ENCODE results near the gene BIRC5.

Gene BIRC5

DNA sequence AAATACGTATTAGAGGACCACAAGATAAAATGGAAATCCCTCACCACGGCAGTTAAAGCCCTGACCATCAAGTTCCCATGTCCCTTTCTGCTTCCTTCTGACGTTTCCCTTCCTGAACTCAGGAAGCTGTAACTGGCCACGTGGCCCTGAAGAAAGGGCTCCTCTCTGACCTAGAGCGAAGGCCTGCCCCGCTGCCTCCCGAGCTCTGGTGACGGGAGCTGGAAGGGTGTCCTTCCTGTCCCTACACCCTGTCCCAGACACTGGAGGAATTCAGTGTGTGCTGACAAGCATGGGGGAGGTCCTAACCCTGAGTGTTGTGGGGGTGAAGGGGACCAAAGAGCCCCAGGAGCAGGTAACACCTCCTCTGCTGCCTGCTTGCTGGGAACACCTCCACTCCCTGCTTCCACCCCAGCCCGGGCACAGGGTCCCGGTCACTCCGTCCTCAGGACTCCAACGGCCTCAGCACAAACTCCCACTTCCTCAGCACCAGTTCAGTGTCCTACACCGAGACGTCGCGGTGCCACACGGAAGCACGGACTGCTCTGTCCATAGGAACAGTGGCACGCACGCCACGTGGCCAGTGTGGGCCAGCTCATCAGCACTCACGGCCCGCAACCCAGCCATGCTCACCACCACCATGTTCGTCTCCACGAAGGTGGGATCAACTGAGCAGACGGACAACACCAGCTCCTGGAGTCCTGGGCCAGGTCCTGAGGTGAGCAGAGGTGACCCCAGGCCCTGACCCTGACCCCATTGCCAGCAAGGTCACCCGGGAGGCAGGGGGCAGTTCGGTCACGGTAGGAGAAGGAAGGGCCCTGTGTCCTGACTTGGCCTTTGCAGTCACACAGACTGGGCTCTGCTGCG lies 34.2 kb downstream of the BIRC5 start:
- DNase-seq (ENCODE audit: low spot score) = no peak
- in situ Hi-C loops (cut with MboI; ENCODE audit: low pct_unique_long_range_greater_than_20kb, low sequenced_read_pairs, unreplicated experiment) = no loop called here
- TF ChIP-seq, protein P1, sequence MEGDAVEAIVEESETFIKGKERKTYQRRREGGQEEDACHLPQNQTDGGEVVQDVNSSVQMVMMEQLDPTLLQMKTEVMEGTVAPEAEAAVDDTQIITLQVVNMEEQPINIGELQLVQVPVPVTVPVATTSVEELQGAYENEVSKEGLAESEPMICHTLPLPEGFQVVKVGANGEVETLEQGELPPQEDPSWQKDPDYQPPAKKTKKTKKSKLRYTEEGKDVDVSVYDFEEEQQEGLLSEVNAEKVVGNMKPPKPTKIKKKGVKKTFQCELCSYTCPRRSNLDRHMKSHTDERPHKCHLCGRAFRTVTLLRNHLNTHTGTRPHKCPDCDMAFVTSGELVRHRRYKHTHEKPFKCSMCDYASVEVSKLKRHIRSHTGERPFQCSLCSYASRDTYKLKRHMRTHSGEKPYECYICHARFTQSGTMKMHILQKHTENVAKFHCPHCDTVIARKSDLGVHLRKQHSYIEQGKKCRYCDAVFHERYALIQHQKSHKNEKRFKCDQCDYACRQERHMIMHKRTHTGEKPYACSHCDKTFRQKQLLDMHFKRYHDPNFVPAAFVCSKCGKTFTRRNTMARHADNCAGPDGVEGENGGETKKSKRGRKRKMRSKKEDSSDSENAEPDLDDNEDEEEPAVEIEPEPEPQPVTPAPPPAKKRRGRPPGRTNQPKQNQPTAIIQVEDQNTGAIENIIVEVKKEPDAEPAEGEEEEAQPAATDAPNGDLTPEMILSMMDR (IDR thresholded peaks at IDR 0.05; ENCODE audit: extremely low read depth, insufficient read depth, missing control alignments) = no peak

DNA sequence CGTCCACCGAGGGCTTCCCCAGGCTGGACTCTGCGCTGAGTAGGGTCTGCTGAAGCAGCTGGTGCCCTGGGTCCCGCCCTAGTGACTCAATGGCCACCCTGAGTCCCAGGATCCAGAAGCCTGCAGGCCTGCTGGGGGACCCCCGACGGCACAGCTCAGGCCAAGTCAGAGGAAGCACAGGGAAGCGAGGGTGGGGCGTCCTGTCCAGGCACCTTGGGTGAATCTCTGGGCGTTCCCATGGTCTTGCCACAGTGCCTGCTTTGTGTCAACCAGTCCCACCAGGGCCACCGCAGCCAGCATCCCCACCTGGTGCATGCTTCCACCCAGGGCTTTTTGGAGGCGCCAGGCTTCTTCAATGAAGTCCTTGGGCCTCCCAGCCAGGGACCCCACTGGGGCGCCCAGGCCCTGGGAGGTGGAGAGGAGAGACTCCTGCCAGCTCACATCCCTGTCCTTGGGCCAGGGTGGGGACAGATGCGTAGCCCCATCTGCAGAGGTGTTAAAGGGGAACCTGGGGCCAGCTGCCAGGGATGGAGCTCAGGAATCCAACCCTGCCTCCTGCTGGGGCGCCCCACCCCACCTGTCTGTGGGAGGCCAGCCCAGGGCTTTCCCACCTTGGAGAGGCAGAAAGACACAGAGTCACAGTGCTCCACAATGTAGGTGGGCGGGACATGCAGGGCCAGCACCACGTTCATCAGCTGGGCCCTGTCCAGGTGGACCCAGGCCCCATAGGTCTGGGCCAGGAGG lies 35.2 kb downstream of the BIRC5 start:
- TF ChIP-seq, protein P1 (IDR thresholded peaks at IDR 0.05; ENCODE audit: extremely low read depth, insufficient read depth, missing control alignments) = no peak
- in situ Hi-C loops (cut with MboI; ENCODE audit: low pct_unique_long_range_greater_than_20kb, low sequenced_read_pairs, unreplicated experiment) = no loop called here
- no peak for DNase-seq (ENCODE audit: low spot score)

DNA sequence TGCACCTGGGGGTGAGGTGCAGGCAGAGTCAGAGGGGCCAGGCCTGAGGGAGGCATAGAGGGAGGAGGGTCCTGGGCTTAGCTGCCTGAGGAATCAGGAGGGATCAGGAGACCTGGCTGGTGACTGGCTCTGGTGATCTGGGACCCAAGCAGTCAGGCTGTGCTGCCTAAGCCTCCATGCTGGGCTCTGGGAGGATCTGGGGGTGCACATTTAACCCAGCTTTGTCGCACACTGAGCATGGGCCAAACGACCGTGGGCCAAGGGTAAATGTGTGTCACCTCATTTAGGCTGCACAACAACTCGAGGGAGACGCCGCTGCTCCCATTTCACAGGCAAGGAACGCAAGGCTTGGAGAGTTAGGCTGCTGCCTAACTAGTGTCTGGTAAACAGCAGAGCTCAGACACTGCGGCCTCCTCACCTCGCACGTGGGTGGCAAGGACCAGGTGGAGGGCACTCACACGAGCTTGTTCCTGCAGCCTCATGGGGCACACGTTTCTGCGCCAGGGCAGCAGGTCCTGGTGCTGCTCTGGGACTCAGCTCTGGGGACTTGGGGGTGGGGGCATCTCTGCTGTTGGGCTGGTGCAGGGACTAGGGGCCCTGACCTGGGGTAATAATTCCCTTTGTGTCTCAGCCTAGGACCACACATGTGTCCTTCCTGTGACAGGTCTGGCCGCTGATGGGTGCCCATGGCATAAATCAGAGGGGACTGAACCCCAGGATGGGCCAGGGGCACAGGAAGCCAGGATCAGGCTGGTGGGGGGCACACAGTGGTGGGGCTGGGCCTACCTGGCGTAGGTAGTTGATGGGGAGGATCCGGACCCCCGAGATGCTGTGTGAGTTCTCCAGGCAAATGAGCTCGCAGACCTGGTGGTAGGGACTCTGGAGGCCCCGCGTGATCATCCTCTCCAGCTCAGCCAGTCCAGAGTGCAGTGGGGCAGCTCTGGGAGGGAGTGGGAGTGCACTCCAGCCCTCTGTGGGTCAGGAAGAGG lies 36.1 kb downstream of the BIRC5 start:
- no peak for DNase-seq (ENCODE audit: low spot score)
- in situ Hi-C loops (cut with MboI; ENCODE audit: low pct_unique_long_range_greater_than_20kb, low sequenced_read_pairs, unreplicated experiment) = no loop called here
- TF ChIP-seq, protein P1 (IDR thresholded peaks at IDR 0.05; ENCODE audit: extremely low read depth, insufficient read depth, missing control alignments) = no peak

DNA sequence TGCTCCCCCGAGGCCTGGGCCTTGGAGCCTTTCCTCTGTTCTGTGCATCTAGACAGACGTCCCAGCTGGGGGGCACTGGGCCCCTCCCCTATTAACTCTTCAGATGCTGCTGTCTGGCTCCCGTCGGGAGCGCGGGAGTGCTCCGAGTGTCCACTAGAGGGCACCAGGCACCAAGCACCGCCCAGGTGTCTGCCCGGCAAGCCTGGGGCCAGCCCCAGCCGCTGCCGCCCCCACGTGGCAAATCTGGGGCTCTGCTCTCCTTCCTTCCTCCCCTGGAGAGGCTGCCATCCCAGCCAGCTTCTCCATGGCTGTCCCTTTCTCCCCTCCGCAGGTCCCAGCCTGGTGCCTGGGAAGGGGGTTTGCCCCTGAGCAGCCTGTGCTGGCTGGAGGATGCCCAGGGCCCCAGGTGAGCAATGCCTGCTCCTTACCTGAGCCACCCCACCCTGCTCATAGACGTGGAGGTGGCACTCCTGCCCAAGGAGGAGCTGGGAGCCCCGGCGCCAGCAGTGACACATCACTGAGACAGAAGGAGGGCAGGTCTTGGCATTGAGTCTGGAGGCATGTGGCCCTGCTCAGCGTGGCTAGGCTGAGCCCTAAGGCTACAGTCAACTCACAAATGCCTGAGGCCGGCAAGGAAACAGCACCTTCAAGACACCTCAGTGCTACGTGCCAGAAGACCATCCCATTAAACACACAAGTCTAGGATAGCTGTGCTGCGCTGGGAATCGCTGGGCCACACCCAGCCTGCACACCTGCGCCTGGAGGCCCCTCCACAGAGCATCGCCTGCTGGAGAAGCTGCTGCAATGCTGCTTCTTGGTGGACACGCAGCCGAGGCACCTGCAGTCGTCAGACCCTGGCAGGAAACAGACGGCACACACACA lies 37.1 kb downstream of the BIRC5 start:
- peak; percentile 94 for DNase-seq (ENCODE audit: low spot score)
- in situ Hi-C loops (cut with MboI; ENCODE audit: low pct_unique_long_range_greater_than_20kb, low sequenced_read_pairs, unreplicated experiment) = no loop called here
- TF ChIP-seq, protein P1 (IDR thresholded peaks at IDR 0.05; ENCODE audit: extremely low read depth, insufficient read depth, missing control alignments) = peak; percentile 99

DNA sequence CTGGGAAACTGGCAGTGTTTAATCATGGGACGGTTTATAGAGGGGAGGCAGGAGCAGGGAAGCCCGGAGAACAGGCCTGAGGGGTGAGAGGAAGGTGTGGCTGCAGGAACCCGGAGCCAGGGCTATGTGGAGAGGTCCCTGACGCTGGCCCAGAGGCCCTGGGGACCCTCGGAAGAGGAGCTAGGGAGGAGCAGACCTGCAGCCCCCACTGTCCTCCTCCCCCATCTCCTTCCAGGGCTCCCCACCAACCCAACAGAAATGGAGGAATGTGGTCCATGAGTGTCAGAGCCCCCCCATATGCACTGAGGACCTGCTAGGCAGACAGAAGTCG lies 37.7 kb downstream of the BIRC5 start:
- DNase-seq (ENCODE audit: low spot score) = no peak
- TF ChIP-seq, protein P1 (IDR thresholded peaks at IDR 0.05; ENCODE audit: extremely low read depth, insufficient read depth, missing control alignments) = no peak
- in situ Hi-C loops (cut with MboI; ENCODE audit: low pct_unique_long_range_greater_than_20kb, low sequenced_read_pairs, unreplicated experiment) = no loop called here

Data from GM13977 (cell line).